ENCODE measurements around the gene TRNP1.

GRCh38 chr1:26986658-26987057 lies 6.8 kb upstream of the TRNP1 start:
- TF ChIP-seq CTCF (IDR thresholded peaks at IDR 0.05) (no peak), POLR2A (IDR thresholded peaks at IDR 0.05) (no peak)

Data from Peyer's patch (tissue), 4 donors.